HTR-8/SVneo (cell line): ENCODE measurements around the gene SOX6.

ENCODE experiments used
- DNase-seq: peaks from one replicate; pipeline ENCODE4 v3.0.0; 2011; ENCODE audit warnings: low spot score, mixed read lengths; ENCODE audit not compliant: insufficient read length
- FAIRE-seq: peaks from 2 replicates; lab custom pipeline; 2011; peaks lifted over from hg19 to GRCh38; lab: Jason Lieb, UNC

SOX6 gene

DNA sequence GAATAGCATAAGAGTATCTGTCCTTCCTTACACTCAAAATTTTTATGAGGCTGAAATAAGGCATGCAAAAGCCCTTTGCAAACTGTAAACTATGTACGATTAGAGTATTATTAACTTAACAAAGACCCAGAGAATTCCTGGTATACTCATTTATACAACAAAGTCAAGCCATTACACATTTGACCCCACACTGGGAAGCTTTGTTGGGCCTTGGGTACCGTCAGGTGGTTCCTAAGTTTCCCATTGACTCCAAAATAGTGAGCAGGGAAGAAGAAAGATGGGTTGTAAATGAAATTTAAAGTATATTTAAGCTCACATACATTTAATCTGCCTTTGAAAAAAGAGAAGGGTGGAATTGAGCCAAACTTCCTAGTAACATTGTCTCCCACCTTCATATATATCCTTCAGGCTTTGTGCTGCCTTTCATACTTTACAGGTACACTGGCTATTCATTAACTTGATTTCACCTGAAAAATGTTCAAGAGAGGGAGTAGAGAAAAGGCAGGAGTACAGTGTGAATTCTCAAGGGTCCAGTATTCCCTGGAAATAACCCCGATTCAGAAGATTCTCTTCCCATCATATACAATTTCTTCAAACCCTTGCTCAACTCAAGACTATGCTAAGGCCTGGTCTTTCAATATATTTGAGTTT is 68.6 kb downstream of the SOX6 start:
- FAIRE-seq, result no peak

DNA sequence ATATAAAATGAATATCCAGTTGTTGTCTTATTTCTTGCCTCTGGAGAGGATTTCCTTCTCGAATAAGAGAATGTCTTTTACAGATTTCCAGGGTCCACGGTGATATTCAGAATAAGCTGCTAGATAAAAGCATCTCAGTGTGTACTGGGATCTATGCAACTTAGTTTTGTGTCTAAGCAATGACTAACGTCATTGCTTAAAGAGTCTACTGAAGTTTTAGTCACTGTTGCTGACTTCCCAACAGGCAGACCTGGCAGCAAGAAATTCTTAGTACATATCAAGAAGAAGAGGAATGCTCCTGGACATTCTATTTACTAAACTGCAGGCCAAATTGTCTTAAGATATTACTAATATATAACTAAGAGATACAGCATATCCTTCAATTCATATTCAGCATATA is 70.3 kb downstream of the SOX6 start:
- no peak for FAIRE-seq
- DNase-seq, result no peak

More for the DNA sequence above, 68.6 kb downstream of the SOX6 start:
- DNase-seq, result no peak

DNA sequence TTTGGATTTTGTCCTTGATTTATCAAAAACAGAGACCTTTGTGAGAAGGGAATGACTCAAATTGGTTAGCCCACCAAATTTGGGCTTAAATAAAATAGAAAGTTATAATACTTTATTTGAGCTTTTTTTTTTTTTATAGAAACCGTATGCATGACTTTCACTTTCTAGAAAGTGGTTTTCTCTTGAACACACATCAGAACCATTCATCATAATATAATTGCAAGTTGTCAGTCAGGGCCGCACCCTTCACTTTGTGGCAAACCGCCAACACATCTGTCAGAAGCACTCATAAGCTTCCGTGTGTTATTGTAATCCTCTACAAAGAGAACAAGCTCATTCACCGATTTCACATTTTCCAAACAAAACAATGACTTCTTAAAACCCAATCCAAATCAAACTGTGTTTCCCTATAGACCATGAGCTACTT is 76.1 kb downstream of the SOX6 start:
- FAIRE-seq, result no peak

DNA sequence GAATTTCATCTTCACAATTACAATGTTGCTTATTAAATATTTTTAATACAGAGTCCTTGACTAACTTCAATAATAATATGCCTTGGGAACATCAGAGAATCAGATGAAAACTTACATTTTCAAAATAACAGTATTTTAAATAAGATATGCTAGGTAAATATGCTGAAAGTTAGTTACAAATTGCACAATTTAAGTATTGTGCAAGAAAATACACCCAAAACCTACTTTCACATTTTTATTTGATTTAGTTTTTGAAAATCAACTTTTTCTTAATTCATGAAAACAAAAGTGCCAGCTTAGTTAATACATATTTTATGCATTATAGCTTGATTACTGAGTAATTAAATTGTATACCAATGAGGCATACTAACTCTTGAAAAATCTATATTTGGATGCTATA is 76.8 kb downstream of the SOX6 start:
- DNase-seq (no peak), FAIRE-seq (no peak)

More for the DNA sequence above, 76.1 kb downstream of the SOX6 start:
- no peak for DNase-seq

DNA sequence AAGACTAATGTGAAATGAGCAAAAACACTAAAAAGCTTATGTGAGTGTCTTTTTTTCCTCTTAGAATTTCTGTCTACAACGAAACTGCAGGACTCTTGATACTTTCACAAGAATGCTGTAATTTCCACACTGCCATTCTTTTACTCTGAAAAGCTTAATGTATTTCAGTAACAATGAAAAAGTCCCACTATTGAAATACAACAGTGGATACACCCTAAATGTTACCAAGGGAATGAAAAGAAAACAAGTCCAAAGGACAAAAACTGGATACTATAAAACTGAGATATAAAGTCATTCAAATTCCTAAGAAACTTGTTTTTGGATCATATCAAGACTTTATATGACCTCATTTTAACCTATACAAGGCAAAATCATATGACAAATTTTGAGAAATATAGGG is 77.4 kb downstream of the SOX6 start:
- DNase-seq (no peak), FAIRE-seq (no peak)

DNA sequence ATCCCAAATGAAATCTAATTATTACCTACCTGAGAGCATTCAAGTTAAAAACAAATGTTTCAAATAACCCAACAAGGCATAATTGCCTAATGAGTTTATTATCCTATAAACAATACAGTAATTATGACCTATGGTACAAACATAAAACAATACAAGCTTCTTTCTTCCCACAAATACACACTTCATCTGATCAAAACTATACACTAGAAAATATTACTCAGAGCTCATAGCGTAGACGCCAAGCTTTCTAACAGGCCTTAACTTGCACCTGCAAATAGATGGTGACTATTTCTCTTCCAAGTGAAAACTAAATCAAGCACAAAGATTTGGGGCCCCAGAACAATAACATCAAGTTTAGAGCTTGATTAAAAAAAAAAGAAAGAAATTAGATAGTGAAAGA is 78.1 kb downstream of the SOX6 start:
- FAIRE-seq (no peak), DNase-seq (no peak)

DNA sequence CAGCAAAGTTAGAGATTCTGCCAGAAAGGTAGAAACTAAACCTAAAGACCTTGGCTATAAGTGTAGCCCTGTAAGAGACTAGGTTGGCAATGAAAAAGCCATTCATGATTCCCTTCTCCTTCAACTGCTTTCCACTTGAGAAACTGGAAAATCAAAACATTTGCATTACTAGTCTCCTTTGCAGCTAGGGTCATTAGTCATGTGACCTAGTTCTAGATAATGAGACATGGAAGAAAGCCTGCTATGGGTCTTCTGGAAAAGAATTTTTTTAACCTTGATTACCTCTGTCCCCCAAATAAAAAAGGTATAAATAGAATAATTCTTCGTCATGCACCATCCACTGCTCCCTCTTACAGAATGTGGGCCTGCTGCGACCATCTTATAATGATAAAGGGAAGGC is 80.1 kb downstream of the SOX6 start:
- FAIRE-seq (no peak), DNase-seq (no peak)

DNA sequence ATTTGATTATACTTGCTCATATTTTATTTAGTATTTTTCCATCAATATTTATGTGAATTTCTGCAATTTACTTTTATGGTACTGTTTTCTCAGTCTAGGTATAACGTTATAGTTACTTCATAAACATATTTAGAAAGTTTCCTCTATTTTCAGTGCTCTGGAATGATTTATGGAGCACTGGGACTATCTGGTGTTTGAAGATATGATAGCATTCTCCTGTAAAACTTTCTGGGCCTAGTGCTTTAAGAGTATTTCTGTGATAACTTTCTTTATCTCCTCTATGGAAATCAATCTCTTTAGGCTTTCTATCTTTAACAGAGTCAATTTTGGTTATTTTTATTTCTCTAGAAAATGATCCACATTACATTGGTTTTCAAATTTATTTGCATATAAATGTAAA is 85.1 kb downstream of the SOX6 start:
- DNase-seq (no peak), FAIRE-seq (no peak)

DNA sequence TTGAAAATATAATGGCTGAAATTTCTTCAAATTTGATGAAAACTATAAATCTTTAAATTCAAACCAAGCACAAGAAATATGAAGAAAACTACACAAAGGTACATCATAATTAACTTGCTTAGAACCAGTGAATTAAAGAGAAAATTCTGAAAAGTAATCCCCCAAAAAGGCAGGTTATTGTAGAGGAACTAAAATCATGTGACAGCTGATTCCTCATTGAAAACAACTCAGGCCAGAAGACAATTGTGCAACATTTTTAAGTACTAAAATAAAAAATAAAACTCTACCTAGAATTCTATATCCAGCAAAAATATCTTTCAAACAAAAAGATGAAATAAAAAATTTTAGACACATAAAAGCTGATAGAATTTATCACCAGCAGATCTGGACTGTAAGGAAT is 90.3 kb downstream of the SOX6 start:
- no peak for FAIRE-seq
- DNase-seq, result no peak

DNA sequence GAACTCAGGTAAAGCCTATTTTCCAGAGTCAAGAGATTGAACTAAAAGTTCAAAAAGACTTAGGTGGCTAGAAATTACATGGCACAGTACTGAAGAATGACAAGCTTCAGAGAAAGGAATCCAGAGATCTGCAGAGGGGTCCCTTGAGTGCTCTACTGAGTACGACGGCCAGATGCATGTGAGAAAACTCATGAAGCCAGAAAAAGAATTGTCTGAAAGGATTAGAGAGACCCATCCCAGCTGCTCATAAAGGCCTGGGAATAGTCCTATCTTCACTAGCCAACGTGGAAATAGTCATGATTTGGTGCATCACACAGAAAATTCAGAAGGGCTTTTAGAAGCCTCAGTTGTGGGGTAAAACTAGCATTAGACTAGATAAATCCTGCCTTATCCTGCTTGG is 91.3 kb downstream of the SOX6 start:
- DNase-seq (no peak), FAIRE-seq (no peak)

DNA sequence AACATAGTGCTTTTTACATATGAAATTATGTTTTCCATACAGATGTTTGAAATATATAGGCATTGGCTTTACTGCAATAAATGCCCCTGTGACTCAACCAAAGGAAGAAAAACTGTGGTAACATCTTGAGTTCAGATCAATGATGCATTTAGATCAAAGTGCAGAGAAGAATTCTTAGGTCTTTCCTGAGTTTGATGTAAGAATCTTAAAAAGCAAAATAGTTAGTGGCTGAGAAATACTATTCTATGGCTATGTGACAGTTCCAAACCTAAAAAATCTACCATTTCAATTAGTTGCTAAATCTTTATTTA is 93.7 kb downstream of the SOX6 start:
- DNase-seq (no peak), FAIRE-seq (no peak)

DNA sequence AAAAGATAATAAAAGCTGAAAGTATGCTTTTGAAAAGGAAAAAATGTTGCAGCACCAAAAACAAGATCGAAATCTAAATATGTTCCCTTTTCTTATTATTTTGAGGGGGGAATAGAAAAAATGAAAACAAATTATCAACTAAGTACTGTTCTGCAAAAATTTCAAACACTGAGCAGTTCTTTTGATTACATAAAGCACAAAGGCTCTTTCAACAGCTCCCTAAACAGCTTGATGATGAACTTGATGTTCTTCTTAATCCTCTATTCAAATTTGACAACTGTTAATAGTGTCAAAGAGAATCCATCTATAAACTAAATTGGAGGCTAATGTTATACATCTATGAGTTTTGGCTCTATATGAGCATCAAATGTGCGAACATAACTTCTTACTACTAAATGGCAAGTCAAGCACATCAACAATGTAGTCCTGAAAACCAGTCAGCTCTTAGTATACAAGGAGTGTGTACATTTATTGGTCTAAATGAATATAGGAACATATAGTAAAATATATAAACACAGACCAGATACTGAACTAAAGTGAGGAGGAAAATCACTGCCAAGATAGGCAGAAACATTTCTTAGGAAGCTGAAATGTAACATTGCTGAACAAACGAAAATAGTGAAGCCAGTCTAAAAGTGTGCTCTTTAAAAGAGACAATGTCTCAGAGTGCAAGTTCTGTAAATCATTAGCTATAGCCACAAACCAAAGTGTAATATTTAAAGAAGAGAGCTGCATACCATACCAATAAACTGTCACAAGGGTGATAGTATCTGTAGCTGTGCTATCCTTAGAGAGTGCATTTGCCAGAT is 94.3 kb downstream of the SOX6 start:
- DNase-seq (no peak), FAIRE-seq (no peak)

DNA sequence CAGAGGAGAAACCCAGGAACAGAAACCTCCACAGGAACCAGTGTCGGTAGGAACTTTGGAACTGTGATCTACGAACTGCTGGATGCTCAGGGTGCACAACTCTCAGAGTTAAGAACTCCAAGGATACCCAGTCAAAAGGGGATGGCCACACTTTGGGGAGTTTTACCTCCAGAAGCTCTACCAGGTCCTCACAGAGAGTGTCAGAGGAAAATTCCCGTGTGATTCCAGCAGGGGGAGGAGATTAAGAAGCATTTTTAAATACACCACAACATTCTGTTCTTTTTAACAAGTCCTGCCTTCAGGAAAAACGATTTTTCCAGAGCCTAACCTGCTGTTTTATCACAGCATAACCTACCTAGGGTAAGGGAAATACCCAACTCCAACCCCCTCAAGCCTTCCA is 104.0 kb downstream of the SOX6 start:
- FAIRE-seq (no peak), DNase-seq (no peak)

DNA sequence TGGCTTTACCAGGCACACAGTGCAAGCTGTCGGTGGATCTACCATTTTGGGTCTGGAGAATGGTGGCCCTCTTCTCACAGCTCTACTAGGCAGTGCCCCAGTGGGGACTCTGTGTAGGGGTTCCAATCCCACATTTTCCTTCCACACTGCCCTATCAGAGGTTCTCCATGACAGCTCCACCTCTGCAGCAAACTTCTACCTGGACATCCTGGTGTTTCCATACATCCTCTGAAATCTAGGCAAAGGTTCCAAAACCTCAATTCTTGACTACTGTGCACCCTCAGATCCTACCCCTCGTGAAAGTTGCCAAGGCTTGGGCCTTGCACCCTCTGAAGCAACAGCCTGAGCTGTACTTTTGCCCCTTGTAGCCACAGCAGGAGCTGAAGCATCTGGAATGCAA is 108.1 kb downstream of the SOX6 start:
- DNase-seq, result no peak
- no peak for FAIRE-seq

DNA sequence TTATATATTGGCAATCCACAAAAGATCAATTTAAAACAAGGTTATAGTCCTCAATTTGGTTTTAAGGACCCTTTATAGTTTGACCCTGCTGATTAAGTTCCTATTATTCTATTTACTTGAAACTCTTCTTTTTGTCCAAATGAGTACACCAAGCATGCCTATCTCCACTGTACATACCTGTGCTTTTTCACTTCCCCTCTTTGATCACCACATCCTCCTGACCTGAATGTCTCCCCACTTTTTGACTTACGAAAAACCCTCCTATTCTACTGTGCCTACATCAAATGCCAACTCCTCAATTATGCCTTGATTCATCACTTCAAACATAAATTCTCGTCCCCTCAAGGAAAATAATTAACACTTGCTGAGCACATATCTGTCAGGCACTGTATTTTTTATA is 113.5 kb downstream of the SOX6 start:
- no peak for DNase-seq
- FAIRE-seq, result no peak

DNA sequence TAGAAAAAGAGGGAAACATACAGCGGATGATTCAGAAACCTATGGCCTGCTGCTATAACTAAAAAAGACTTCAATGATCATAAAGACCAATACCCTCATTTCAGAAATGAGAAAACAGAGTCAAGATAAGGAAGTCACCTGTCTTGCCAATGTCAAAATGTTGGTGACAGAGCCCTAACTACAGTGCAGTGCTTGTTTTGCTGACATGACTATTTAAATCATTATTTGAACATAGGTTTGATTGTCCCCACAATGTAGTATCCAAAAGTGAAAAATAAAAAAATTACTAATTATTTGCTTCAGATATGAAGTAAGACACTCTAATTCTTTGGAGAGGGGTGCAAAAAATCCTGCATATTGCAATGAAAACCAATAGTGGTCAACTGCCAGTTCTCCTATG is 115.7 kb downstream of the SOX6 start:
- FAIRE-seq (no peak), DNase-seq (no peak)

DNA sequence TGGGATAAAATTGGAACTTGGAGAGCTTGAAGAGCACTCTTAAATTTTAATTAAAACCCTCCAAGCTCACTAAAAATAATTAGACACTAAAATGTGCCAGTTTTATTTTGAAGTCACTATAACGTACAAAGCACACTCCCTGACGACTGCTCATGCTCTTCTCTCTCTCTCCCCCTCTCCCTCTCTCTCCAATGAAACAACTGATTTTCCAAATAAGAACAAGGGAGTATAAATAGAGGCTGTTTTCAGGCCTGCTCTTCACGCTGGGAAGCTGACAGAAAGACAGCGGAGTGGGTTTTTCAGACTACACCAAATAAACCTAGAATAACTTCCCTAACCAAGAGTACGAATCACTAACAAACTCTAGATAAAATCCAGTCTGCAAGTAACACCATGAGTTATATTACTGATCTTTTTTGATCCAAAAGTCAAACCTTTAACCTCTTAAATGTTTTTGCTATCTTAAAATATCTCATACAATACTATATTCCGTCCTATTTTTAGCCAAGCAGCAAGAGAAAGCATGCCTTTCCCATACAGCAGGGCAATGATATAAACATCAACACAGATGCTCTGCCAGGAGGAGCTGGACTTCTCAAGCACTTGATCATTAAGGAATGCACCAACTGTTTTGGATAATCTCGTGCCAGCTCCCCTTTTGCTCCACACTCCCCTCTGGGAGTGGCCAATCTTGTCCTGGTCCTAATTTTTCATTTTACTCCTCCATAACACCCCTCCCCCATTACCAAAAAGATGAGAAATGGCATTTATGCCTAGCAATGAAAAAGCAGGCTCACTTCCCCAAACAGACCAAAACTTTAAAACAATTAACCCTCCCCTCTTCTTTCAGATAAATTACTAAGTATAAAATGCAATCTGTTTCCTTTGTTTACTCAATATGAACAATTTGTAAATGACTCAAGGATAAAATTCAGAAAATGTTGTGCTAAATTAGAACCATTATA is 116.9 kb downstream of the SOX6 start:
- DNase-seq (no peak), FAIRE-seq (no peak)

DNA sequence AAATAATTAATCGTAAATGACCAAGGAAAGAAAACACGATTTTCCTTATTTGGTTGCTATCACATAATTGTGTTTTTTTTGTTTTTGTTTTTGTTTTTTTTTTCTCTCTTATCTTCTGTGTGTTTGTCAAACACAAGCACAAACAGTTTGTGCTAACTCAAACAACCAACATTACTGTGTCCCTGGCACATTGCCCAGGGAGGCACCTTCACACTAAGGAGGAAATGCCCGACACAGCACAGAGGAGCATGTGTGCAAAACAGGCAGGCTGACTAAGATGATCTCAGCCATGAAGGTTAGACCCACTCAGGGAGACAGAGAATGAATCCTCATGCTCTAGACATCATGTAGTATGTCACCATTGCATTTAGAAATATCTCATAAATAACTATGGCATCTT is 130.1 kb downstream of the SOX6 start:
- FAIRE-seq, result no peak
- no peak for DNase-seq

DNA sequence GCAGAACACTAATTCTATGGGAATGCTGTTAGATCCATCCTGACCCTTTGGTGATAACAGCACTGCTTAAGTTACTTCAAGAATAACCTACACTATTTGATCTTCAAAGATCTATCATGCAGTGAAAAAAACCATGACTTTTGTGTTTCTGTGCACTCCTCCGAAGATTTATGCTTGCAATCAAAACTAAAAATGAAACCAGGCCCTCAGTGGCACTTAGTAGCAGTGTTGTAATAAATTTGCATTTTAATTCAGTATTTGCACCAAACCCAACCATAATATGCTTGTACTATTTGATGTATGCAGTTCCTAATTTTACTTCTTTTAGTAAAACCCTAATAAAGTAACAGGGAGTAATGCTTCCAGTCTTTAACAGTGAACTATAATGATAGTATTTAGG is 130.7 kb downstream of the SOX6 start:
- FAIRE-seq (no peak), DNase-seq (no peak)

DNA sequence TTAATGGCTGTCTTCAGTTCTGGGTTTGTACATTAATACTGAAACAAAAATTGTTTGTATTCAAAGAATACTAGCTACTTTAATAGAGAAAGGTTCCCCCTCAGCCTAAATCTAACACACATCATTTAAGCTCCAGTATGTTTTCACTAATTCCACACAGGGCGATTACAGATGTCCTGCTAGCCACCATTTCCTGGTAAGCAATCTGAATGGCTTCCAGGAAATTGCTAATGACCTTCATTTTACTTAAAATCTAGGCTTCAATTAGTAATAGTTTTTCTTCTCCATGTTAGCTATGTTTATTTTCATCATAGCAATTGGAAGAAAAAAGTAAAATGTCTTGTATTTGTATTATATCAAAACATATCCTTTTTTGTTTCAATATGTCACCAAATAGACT is 132.8 kb downstream of the SOX6 start:
- FAIRE-seq, result no peak
- DNase-seq, result no peak

DNA sequence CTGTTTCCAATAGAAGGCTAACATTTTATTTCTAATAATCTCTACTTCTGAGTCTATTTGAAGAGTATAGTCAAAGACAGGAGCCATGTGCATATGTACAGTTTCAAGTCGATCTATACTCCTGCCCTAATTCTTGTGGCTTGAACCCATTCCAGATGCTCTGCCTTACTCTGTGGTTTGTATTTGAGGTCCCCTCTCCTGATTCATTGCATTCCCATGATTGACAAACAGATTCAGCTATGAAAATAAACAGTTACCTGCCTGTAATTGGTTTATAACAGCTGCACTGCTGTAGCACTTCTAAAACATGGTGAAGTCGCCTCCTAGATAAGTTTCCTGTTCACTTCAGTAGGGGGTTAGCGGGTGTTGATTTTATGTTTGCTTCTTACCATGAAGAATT is 138.7 kb downstream of the SOX6 start:
- DNase-seq (no peak), FAIRE-seq (no peak)
